ENCODE data around the gene ADGRV1.

DNA sequence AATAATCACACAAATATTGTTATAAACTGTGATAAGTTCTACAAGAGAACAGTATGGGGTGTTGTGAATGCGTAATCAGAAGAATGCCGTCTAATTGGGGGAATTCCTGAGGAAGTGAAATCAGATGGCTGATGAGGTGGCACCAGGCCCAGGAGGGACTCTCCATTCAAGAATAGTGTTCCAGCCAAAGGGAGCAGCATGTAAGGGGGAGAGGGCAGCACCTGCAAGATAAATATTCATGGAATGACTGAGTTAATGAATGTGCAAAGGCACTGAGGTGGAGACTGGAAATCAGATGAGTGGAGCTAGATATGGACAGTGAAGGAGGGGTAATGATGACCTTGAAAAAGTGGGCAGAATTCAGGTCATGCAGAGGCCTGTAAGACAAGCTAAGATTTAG, 574.0 kb downstream of the ADGRV1 start:
- no peak for TF ChIP-seq POLR2A (IDR thresholded peaks at IDR 0.05)
- TF ChIP-seq CTCF (IDR thresholded peaks at IDR 0.05), result no peak
